ENCODE results near the gene B9D2.

- TF ChIP-seq, protein P1, sequence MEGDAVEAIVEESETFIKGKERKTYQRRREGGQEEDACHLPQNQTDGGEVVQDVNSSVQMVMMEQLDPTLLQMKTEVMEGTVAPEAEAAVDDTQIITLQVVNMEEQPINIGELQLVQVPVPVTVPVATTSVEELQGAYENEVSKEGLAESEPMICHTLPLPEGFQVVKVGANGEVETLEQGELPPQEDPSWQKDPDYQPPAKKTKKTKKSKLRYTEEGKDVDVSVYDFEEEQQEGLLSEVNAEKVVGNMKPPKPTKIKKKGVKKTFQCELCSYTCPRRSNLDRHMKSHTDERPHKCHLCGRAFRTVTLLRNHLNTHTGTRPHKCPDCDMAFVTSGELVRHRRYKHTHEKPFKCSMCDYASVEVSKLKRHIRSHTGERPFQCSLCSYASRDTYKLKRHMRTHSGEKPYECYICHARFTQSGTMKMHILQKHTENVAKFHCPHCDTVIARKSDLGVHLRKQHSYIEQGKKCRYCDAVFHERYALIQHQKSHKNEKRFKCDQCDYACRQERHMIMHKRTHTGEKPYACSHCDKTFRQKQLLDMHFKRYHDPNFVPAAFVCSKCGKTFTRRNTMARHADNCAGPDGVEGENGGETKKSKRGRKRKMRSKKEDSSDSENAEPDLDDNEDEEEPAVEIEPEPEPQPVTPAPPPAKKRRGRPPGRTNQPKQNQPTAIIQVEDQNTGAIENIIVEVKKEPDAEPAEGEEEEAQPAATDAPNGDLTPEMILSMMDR (IDR thresholded peaks at IDR 0.05; ENCODE audit: insufficient read depth, low read depth, low read length): no peak
- TF ChIP-seq EZH2 (IDR thresholded peaks at IDR 0.05; ENCODE audit: insufficient read depth, low read length): no peak
Measured at GRCh38 chr19:41334793-41335192, 29.2 kb downstream of the B9D2 start.
